22Rv1 (cell line): ENCODE measurements around the gene TMEM154.

Experiments
- H3K27ac ChIP-seq: fragments of 450-650 bp; 2 replicates; pipeline ENCODE4 v1.5.1; 2017
- CTCF ChIP-seq: fragments of 450-650 bp; IDR thresholded peaks from 2 replicates; pipeline ENCODE4 v1.5.1; 2017; ENCODE audit warnings: mild to moderate bottlenecking
- ZFX ChIP-seq: fragments of 450-650 bp; IDR thresholded peaks from 2 replicates; pipeline ENCODE4 v1.6.1; 2017; ENCODE audit warnings: antibody characterized with exemption, borderline replicate concordance

Gene TMEM154

GRCh38 chr4:152605641-152606335 lies 74.0 kb downstream of the TMEM154 start:
- H3K27ac ChIP-seq = no peak overlapping the region
- TF ChIP-seq CTCF = no peak
- no peak for TF ChIP-seq ZFX

DNA sequence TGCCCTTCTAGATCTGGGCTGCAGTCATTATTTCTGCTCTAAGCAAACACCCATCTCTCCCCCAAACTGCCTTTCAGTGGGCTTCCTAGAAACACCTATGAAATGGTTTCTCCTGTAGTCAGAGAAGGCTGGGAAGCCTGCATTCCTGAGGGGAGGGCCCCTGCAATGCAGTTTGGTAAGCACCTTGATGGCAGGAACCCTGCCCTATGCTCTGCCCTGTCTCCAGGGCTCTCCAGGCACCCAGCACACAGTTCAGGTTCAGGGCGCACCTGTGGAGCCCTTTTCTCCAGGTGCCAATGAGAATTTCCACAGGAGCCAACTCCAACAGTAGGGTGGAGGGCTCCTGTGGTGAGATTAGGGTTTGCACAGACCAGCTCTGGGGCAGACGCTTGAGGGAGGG lies 74.8 kb downstream of the TMEM154 start:
- no peak overlapping the region for H3K27ac ChIP-seq
- no peak for TF ChIP-seq CTCF
- no peak for TF ChIP-seq ZFX

GRCh38 chr4:152601156-152601555 lies 78.6 kb downstream of the TMEM154 start:
- H3K27ac ChIP-seq = no peak overlapping the region
- TF ChIP-seq ZFX = no peak
- no peak for TF ChIP-seq CTCF

DNA sequence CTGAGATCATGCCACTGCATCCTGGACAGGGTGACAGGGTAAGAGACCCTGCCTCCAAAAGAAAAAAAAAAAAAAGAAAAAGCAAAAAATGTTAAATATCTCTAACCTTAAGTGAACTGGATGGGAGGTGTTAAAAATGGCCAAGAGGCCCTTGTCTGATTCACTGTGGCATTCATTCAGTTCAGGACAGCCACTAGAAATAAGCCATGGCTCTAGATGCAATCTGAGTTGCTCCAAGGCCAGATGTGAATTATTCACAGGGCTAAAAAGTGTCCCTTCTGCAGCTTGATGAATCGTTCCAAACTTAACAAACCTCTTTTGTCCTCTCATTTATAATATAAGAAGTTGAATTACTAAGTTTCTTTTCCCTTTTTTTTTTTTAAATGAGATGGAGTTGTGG lies 80.2 kb downstream of the TMEM154 start:
- no peak overlapping the region for H3K27ac ChIP-seq
- no peak for TF ChIP-seq ZFX
- no peak for TF ChIP-seq CTCF

DNA sequence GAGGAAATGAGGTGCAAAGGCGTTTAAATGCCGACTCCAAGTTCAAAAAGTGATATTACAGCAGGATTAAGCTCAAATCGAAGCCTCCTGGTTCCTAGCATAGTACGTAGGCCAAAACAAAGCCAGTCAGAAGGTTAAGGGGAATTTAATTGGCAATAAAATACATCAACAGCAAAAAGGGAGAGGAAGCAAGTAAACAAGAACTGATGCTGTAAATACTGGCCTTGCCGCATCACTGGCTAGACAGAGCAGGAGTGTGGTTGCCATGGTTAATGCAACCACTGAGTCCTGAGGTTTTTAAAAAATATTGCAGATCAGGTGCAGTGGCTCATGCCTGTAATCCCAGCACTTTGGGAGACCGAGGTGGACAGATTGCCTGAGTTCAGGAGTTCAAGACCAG lies 80.7 kb downstream of the TMEM154 start:
- H3K27ac ChIP-seq = no peak overlapping the region

GRCh38 chr4:152598454-152598853 lies 81.3 kb downstream of the TMEM154 start:
- TF ChIP-seq ZFX (no peak), CTCF (no peak)
- H3K27ac ChIP-seq = no peak overlapping the region

More for the DNA sequence above, 80.7 kb downstream of the TMEM154 start:
- TF ChIP-seq CTCF (no peak), ZFX (no peak)

DNA sequence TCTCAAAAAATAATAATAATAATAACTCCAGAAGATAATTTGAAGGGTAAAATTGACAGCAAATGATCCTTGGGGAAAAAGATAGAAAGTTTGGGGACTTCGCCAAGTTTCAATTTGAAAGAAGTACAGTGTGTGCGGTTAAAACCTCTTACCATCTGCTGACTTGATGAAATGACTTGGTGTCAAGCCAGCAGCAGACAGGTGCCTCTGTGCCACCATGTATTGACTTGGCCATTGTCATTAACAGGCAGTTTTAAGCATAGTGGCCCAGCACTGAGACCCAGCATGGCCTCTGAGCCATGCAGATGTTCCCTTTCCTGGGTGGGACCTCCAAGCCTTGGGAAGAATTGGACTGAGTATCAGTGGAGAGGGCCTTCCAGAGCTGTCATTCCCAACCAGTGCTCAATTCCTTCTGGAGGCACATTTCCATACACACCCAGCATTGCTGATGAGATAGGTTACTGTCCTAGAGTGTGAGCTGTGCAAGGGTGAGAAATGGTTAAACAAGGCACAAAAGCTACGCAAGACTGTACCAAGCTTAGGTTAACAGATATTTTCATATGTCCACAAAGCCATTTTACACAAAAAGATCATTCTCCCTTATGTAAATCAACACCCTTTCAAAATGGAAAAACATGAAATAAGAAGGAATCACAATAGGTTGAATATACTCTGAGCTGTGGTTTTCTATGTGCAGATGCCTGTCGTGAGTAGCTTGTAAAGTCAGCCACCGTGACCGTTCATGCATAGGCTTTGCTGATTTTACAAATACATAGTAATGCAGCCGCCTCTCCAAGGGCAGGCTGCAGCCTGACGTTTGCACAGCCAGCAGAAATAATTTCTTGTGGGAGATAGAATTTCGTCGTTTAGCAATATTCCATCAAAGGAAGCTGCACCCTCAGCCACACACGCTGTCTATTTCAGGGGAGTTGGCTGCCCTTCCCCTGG lies 84.5 kb downstream of the TMEM154 start:
- TF ChIP-seq ZFX (no peak), CTCF (no peak)
- H3K27ac ChIP-seq = no peak overlapping the region
